ENCODE data around the gene RAB26. TPM values are rescaled to one million over a fixed set of nuclear protein-coding genes. Genes with fewer than 3 reads are reported as not detected.

The RAB26 gene
- total RNA-seq, 1 donor from 2014 or later: 2.1 TPM

GRCh38 chr16:2190002-2190658 lies 41.7 kb downstream of the RAB26 start:
- Mint-ChIP-seq H3K4me3 (no peak overlapping the region), H3K9me3 (no peaks in the 10 kb centered on the region), H3K36me3 (no peaks in the 10 kb centered on the region), H3K4me1 (peaks cover 8% of the 10 kb centered on the region), H3K27me3 (ENCODE audit: insufficient read depth, low read depth) (peaks cover 2% of the 10 kb centered on the region), H3K27ac (no peak overlapping the region)
- peaks cover 4% of the 10 kb centered on the region for H3K4me1 ChIP-seq
- H3K4me3 ChIP-seq: no peak overlapping the region
- TF ChIP-seq EZH2 (IDR thresholded peaks at IDR 0.05): no peak
- no peak for TF ChIP-seq CTCF (IDR thresholded peaks at IDR 0.05)
- TF ChIP-seq EZH2phosphoT487 (IDR thresholded peaks at IDR 0.05): no peak
- no peaks in the 10 kb centered on the region for H3K9me3 ChIP-seq (ENCODE audit: low read depth)
- H3K27ac ChIP-seq: no peak overlapping the region
- no peak overlapping the region for H3K9ac ChIP-seq
- H3K36me3 ChIP-seq: no peaks in the 10 kb centered on the region
- no peaks in the 10 kb centered on the region for H3F3A ChIP-seq (ENCODE audit: low read depth)
- H3K79me2 ChIP-seq (ENCODE audit: low read depth): no peaks in the 10 kb centered on the region
- peaks cover 7% of the 10 kb centered on the region for H3K27me3 ChIP-seq
- H3K4me2 ChIP-seq: no peak overlapping the region
- H2AFZ ChIP-seq (replicated peaks): no peak overlapping the region
- DNase-seq (ENCODE audit: low spot score): no peak
- peaks cover 9% of the 10 kb centered on the region for H4K20me1 ChIP-seq (ENCODE audit: low read depth)

GRCh38 chr16:2190659-2191445 lies 42.4 kb downstream of the RAB26 start:
- H3K4me2 ChIP-seq: no peak overlapping the region
- H3K9ac ChIP-seq: no peak overlapping the region
- H2AFZ ChIP-seq (replicated peaks): no peak overlapping the region
- no peaks in the 10 kb centered on the region for H3K79me2 ChIP-seq (ENCODE audit: low read depth)
- Mint-ChIP-seq H3K9me3 (no peaks in the 10 kb centered on the region), H3K4me3 (no peak overlapping the region), H3K27me3 (ENCODE audit: insufficient read depth, low read depth) (peaks cover 3% of the 10 kb centered on the region), H3K4me1 (peaks cover 8% of the 10 kb centered on the region), H3K27ac (no peak overlapping the region), H3K36me3 (no peaks in the 10 kb centered on the region)
- H3K4me3 ChIP-seq: no peak overlapping the region
- H4K20me1 ChIP-seq (ENCODE audit: low read depth): peaks cover 16% of the 10 kb centered on the region
- H3K27ac ChIP-seq: no peak overlapping the region
- TF ChIP-seq EZH2phosphoT487 (IDR thresholded peaks at IDR 0.05) (no peak), EZH2 (IDR thresholded peaks at IDR 0.05) (no peak), CTCF (IDR thresholded peaks at IDR 0.05) (no peak)
- peaks cover 15% of the 10 kb centered on the region for H3K27me3 ChIP-seq
- H3K36me3 ChIP-seq: no peaks in the 10 kb centered on the region
- peaks cover 3% of the 10 kb centered on the region for H3F3A ChIP-seq (ENCODE audit: low read depth)
- H3K4me1 ChIP-seq: peaks cover 11% of the 10 kb centered on the region
- H3K9me3 ChIP-seq (ENCODE audit: low read depth): no peaks in the 10 kb centered on the region
- no peak for DNase-seq (ENCODE audit: low spot score)

GRCh38 chr16:2191446-2191706 lies 43.0 kb downstream of the RAB26 start:
- H3F3A ChIP-seq (ENCODE audit: low read depth): peaks cover 5% of the 10 kb centered on the region
- peaks cover 11% of the 10 kb centered on the region for H3K4me1 ChIP-seq
- H4K20me1 ChIP-seq (ENCODE audit: low read depth): peaks cover 17% of the 10 kb centered on the region
- H2AFZ ChIP-seq (replicated peaks): no peak overlapping the region
- no peak for DNase-seq (ENCODE audit: low spot score)
- H3K9ac ChIP-seq: no peak overlapping the region
- TF ChIP-seq EZH2phosphoT487 (IDR thresholded peaks at IDR 0.05): no peak
- no peak for TF ChIP-seq CTCF (IDR thresholded peaks at IDR 0.05)
- no peak for TF ChIP-seq EZH2 (IDR thresholded peaks at IDR 0.05)
- Mint-ChIP-seq H3K9me3 (no peaks in the 10 kb centered on the region), H3K4me1 (peaks cover 8% of the 10 kb centered on the region), H3K36me3 (no peaks in the 10 kb centered on the region), H3K27me3 (ENCODE audit: insufficient read depth, low read depth) (peaks cover 3% of the 10 kb centered on the region), H3K27ac (no peak overlapping the region), H3K4me3 (no peak overlapping the region)
- no peaks in the 10 kb centered on the region for H3K79me2 ChIP-seq (ENCODE audit: low read depth)
- no peaks in the 10 kb centered on the region for H3K9me3 ChIP-seq (ENCODE audit: low read depth)
- no peak overlapping the region for H3K27ac ChIP-seq
- H3K36me3 ChIP-seq: no peaks in the 10 kb centered on the region
- H3K4me2 ChIP-seq: no peak overlapping the region
- H3K4me3 ChIP-seq: no peak overlapping the region
- H3K27me3 ChIP-seq: peaks cover 18% of the 10 kb centered on the region

Data from neural progenitor cell (in vitro differentiated cells).